Lower leg skin (tissue), 3 donors: ENCODE results near the gene WDFY4.

Source experiments
- POLR2A ChIP-seq, 2 donors: fragments of 450-650 bp; IDR thresholded peaks; one replicate each; pipeline ENCODE4 v1.6.1; 2016 to 2017; ENCODE audit warnings: antibody characterized with exemption in 2 of 2, mild to moderate bottlenecking in 1 of 2, moderate library complexity in 1 of 2
- TF ChIP-seq, protein P1 (sequence below), 3 donors: fragments of 450-650 bp; IDR thresholded peaks; one replicate each; pipeline ENCODE4 v1.5.1; 2016; ENCODE audit warnings: antibody characterized with exemption in 3 of 3, mild to moderate bottlenecking in 3 of 3, moderate library complexity in 2 of 3

DNA sequence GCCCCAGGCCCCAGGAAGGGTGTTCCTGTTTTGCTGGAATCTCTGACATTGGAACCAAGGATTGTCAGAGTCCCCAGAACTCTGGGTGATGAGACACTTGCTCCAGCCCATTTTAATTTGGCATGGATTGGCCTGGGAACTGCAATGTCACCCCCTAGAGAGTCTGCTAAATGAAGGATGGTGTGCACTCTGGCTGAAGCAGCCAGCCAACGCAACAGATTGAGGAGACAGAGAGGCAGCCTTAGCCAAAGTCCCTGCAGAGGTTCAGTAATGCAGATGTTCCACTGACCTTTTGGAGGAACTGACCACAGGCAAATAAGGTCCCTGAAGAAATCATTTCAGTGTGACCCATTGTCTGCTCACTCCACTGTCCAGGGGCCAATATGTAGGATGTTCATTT is 241.6 kb downstream of the WDFY4 start:
- TF ChIP-seq, protein P1, sequence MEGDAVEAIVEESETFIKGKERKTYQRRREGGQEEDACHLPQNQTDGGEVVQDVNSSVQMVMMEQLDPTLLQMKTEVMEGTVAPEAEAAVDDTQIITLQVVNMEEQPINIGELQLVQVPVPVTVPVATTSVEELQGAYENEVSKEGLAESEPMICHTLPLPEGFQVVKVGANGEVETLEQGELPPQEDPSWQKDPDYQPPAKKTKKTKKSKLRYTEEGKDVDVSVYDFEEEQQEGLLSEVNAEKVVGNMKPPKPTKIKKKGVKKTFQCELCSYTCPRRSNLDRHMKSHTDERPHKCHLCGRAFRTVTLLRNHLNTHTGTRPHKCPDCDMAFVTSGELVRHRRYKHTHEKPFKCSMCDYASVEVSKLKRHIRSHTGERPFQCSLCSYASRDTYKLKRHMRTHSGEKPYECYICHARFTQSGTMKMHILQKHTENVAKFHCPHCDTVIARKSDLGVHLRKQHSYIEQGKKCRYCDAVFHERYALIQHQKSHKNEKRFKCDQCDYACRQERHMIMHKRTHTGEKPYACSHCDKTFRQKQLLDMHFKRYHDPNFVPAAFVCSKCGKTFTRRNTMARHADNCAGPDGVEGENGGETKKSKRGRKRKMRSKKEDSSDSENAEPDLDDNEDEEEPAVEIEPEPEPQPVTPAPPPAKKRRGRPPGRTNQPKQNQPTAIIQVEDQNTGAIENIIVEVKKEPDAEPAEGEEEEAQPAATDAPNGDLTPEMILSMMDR (IDR thresholded peaks at IDR 0.05), result no peak
- TF ChIP-seq POLR2A (IDR thresholded peaks at IDR 0.05), result no peak
